Measurements from ENCODE around the gene RAB3C. TPM values are rescaled to one million over a fixed set of nuclear protein-coding genes. Genes with fewer than 3 reads are reported as not detected.

The RAB3C gene
- total RNA-seq, 4 donors from 2014 or later = 0.09 to 0.38 (median 0.21) TPM; not detected in 1

- WGBS, 2 donors = 62 to 66% methylated on average over 2 of the region's 2 CpGs
- Histone ChIP-seq H3K9me3 (peaks cover 0 to 4% (median 0%) of the 10 kb centered on the region in 3 donors), H3K4me3 (no peak overlapping the region), H3K36me3 (no peaks in the 10 kb centered on the region), H3K27me3 (no peaks in the 10 kb centered on the region), H3K27ac (no peak overlapping the region), H3K4me1 (no peaks in the 10 kb centered on the region)
- TF ChIP-seq POLR2A (IDR thresholded peaks at IDR 0.05) (no peak), CTCF (IDR thresholded peaks at IDR 0.05) (no peak)
- intact Hi-C loops (cut with DNase I) = no loop called here
- DNase-seq = no peak
Measured at GRCh38 chr5:58670582-58670981, 87.7 kb downstream of the RAB3C start.

- no peaks in the 10 kb centered on the region for H3K4me1 ChIP-seq
- 64 to 70% methylated on average over 4 of the region's 4 CpGs for WGBS, 2 donors
- TF ChIP-seq CTCF (IDR thresholded peaks at IDR 0.05) (no peak), POLR2A (IDR thresholded peaks at IDR 0.05) (no peak)
- no peaks in the 10 kb centered on the region for H3K27me3 ChIP-seq
- no peaks in the 10 kb centered on the region for H3K36me3 ChIP-seq
- H3K4me3 ChIP-seq = no peak overlapping the region
- DNase-seq = no peak
- intact Hi-C loops (cut with DNase I) = no loop called here
- no peak overlapping the region for H3K27ac ChIP-seq
- peaks cover 0 to 4% (median 0%) of the 10 kb centered on the region in 3 donors for H3K9me3 ChIP-seq
Measured at GRCh38 chr5:58671155-58671554, 88.3 kb downstream of the RAB3C start.

GRCh38 chr5:58672521-58672920 is 89.6 kb downstream of the RAB3C start:
- Histone ChIP-seq H3K36me3 (no peaks in the 10 kb centered on the region), H3K4me1 (no peaks in the 10 kb centered on the region), H3K27ac (no peak overlapping the region), H3K9me3 (peaks cover 0 to 4% (median 0%) of the 10 kb centered on the region in 3 donors), H3K4me3 (no peak overlapping the region), H3K27me3 (no peaks in the 10 kb centered on the region)
- TF ChIP-seq CTCF (IDR thresholded peaks at IDR 0.05) (no peak), POLR2A (IDR thresholded peaks at IDR 0.05) (no peak)
- intact Hi-C loops (cut with DNase I) = no loop called here
- WGBS, 2 donors = 66 to 78% methylated on average over 2 of the region's 2 CpGs
- no peak for DNase-seq

- Histone ChIP-seq H3K4me3 (no peak overlapping the region), H3K9me3 (no peaks in the 10 kb centered on the region), H3K27ac (no peak overlapping the region), H3K27me3 (no peaks in the 10 kb centered on the region), H3K36me3 (no peaks in the 10 kb centered on the region), H3K4me1 (no peaks in the 10 kb centered on the region)
- intact Hi-C loops (cut with DNase I) = no loop called here
- WGBS, 2 donors = 59 to 61% methylated on average over 2 of the region's 2 CpGs
- TF ChIP-seq CTCF (IDR thresholded peaks at IDR 0.05) = no peak
- TF ChIP-seq POLR2A (IDR thresholded peaks at IDR 0.05) = no peak
- DNase-seq = no peak
Measured at GRCh38 chr5:58674070-58674469, 91.2 kb downstream of the RAB3C start.

- no peaks in the 10 kb centered on the region for H3K36me3 ChIP-seq
- no peak overlapping the region for H3K27ac ChIP-seq
- WGBS, 2 donors = 29 to 41% methylated on average over 2 of the region's 2 CpGs
- no peaks in the 10 kb centered on the region for H3K9me3 ChIP-seq
- no peaks in the 10 kb centered on the region for H3K27me3 ChIP-seq
- no peak for TF ChIP-seq CTCF (IDR thresholded peaks at IDR 0.05)
- TF ChIP-seq POLR2A (IDR thresholded peaks at IDR 0.05) = no peak
- intact Hi-C loops (cut with DNase I) = no loop called here
- no peak for DNase-seq
- no peak overlapping the region for H3K4me3 ChIP-seq
- no peaks in the 10 kb centered on the region for H3K4me1 ChIP-seq
Measured at GRCh38 chr5:58674711-58675110, 91.8 kb downstream of the RAB3C start.
